ENCODE data around the gene UVSSA.

Gene UVSSA

DNA sequence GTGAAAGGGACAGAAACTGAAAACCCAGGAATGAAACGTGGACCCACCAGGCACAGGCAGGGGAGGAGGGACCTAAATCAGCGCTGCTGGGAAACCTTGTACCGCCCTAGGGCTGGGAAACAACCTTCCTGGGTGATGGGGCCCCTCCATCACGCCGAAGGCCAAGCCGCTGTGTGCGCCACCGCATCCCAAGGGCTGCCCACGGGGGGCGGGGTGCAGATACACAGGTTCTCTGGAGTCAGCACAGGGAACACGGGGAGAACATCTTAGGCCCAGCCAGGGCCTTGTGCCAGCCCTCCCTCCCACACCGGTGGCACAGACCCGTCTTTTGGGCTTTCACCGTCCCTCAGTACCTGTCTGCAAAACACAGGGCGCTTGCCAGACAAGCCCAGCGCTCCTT is 13.0 kb downstream of the UVSSA start:
- Histone ChIP-seq H3K4me3 (ENCODE audit: extremely low read depth, insufficient read depth, low read length, poor library complexity, severe bottlenecking) (no peak overlapping the region), H3K27ac (ENCODE audit: low read depth, low read length, severe bottlenecking) (peak overlapping the region; percentile 49), H3K36me3 (ENCODE audit: control insufficient read depth, insufficient read depth, low read length) (peaks cover 39% of the 10 kb centered on the region), H3K4me1 (ENCODE audit: control insufficient read depth, insufficient read depth, low read length, poor library complexity, severe bottlenecking) (peaks cover 6% of the 10 kb centered on the region), H3K9me3 (ENCODE audit: control insufficient read depth, low read length) (no peaks in the 10 kb centered on the region)
- 92% methylated on average over 16 of the region's 16 CpGs for WGBS, 2 experiments (ENCODE audit: insufficient coverage in 2 of 2)

DNA sequence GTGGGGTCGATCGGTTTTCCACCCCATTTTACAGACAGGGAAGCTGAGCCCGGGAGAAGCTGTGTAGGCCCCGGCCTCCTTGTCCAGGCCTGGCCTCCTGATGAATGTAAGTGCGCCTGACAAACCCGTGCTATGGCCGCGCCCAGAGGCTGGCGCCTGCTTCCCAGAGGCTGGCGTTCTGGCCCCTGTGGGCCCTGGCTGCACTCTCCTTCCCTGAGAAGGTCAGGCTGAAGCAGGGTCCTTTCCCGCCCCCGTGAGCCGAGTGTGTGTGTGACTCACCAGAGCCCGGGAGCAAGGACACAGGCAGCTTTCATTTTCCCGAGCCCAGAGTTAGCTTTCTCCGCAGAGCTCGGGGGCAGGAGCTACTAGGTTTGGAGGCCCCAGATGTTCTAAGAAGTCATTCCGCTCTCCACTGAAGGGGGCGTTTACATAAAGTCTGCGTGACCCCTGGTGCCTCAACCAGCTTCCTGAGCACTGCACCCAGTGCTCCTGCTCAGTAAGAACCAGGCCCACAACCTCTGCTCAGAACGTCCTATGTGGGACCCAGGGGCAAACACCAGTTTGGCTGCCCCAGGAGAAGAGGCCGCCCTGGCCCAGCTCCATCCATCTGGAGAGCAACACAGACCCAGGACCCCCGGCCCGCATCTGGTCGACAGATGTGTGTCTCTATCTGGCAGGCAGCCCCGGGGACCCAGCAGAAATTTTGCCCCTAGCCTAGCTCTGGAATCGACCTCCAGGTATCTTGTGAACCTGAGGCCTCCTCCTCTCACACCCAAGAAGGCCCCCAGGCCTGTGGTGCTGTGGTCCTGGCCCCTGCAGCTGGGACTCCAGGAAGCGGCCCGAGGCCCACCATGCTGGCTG is 13.6 kb downstream of the UVSSA start:
- Histone ChIP-seq H3K36me3 (ENCODE audit: control insufficient read depth, insufficient read depth, low read length) (peaks cover 34% of the 10 kb centered on the region), H3K27ac (ENCODE audit: low read depth, low read length, severe bottlenecking) (peak overlapping the region; percentile 49), H3K4me3 (ENCODE audit: extremely low read depth, insufficient read depth, low read length, poor library complexity, severe bottlenecking) (no peak overlapping the region), H3K9me3 (ENCODE audit: control insufficient read depth, low read length) (no peaks in the 10 kb centered on the region), H3K4me1 (ENCODE audit: control insufficient read depth, insufficient read depth, low read length, poor library complexity, severe bottlenecking) (peaks cover 6% of the 10 kb centered on the region)
- WGBS, 2 experiments (ENCODE audit: insufficient coverage in 2 of 2): 87 to 91% methylated on average over 24 to 28 of the region's 29 CpGs

DNA sequence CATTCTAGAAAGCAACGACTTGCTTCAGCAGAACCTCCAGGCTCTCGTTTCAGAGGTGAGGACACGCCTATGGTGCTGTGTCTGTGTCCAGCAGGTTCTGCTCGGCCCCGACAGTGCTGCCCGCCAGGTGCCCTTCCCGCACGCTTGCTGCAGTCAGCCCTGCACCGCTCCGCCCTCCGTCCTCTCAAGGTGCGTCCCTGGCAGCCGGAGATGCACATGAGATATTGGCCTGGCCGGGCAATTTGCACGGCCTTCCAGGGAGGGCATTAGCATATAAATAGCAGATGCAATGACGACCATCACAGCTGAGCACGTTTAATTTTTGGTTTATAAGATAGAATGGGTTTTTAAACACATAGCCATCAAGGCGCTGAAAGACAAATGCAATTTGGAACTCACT is 14.4 kb downstream of the UVSSA start:
- Histone ChIP-seq H3K4me1 (ENCODE audit: control insufficient read depth, insufficient read depth, low read length, poor library complexity, severe bottlenecking) (peaks cover 6% of the 10 kb centered on the region), H3K4me3 (ENCODE audit: extremely low read depth, insufficient read depth, low read length, poor library complexity, severe bottlenecking) (no peak overlapping the region), H3K27ac (ENCODE audit: low read depth, low read length, severe bottlenecking) (no peak overlapping the region), H3K36me3 (ENCODE audit: control insufficient read depth, insufficient read depth, low read length) (peaks cover 33% of the 10 kb centered on the region), H3K9me3 (ENCODE audit: control insufficient read depth, low read length) (no peaks in the 10 kb centered on the region)
- WGBS, 2 experiments (ENCODE audit: insufficient coverage in 2 of 2): 83 to 85% methylated on average over 16 to 17 of the region's 18 CpGs

- Histone ChIP-seq H3K27ac (ENCODE audit: low read depth, low read length, severe bottlenecking) (no peak overlapping the region), H3K4me1 (ENCODE audit: control insufficient read depth, insufficient read depth, low read length, poor library complexity, severe bottlenecking) (peaks cover 6% of the 10 kb centered on the region)
- 91 to 100% methylated on average over 8 to 9 of the region's 10 CpGs for WGBS, 2 experiments (ENCODE audit: insufficient coverage in 2 of 2)
These were observed 15.0 kb downstream of the UVSSA start for GRCh38 chr4:1362046-1362445.

GRCh38 chr4:1362521-1362920 is 15.5 kb downstream of the UVSSA start:
- WGBS, 2 experiments (ENCODE audit: insufficient coverage in 2 of 2): 97% methylated on average over 17 of the region's 17 CpGs
- no peaks in the 10 kb centered on the region for H3K9me3 ChIP-seq (ENCODE audit: control insufficient read depth, low read length)
- H3K36me3 ChIP-seq (ENCODE audit: control insufficient read depth, insufficient read depth, low read length): peaks cover 29% of the 10 kb centered on the region
- H3K4me3 ChIP-seq (ENCODE audit: extremely low read depth, insufficient read depth, low read length, poor library complexity, severe bottlenecking): no peak overlapping the region
- no peak overlapping the region for H3K27ac ChIP-seq (ENCODE audit: low read depth, low read length, severe bottlenecking)
- peaks cover 6% of the 10 kb centered on the region for H3K4me1 ChIP-seq (ENCODE audit: control insufficient read depth, insufficient read depth, low read length, poor library complexity, severe bottlenecking)

More at GRCh38 chr4:1362046-1362445, 15.0 kb downstream of the UVSSA start:
- Histone ChIP-seq H3K9me3 (ENCODE audit: control insufficient read depth, low read length) (no peaks in the 10 kb centered on the region), H3K4me3 (ENCODE audit: extremely low read depth, insufficient read depth, low read length, poor library complexity, severe bottlenecking) (no peak overlapping the region), H3K36me3 (ENCODE audit: control insufficient read depth, insufficient read depth, low read length) (peaks cover 30% of the 10 kb centered on the region)

DNA sequence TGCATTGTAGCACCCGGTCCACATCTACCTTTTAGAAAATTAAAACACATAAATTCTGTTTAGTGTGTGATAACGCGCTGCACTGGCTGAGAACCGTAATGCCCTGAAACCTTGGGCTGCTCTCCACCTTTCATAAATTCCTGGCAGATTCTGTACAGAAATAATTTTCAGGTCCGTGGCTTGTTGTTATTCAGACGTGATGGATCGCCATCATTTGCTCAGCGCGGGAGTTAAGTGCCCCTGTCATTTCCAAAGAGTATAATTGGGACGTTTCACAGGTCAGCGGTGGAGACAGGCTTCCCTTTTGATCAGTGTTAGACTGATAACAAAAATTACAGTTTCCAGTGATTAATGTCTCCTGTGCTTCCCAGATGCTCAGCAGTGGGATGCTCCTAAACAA is 16.5 kb downstream of the UVSSA start:
- H3K27ac ChIP-seq (ENCODE audit: low read depth, low read length, severe bottlenecking): no peak overlapping the region
- peaks cover 24% of the 10 kb centered on the region for H3K36me3 ChIP-seq (ENCODE audit: control insufficient read depth, insufficient read depth, low read length)
- WGBS, 2 experiments (ENCODE audit: insufficient coverage in 2 of 2): 94 to 96% methylated on average over 9 to 10 of the region's 11 CpGs
- H3K4me1 ChIP-seq (ENCODE audit: control insufficient read depth, insufficient read depth, low read length, poor library complexity, severe bottlenecking): peaks cover 6% of the 10 kb centered on the region
- H3K9me3 ChIP-seq (ENCODE audit: control insufficient read depth, low read length): no peaks in the 10 kb centered on the region
- H3K4me3 ChIP-seq (ENCODE audit: extremely low read depth, insufficient read depth, low read length, poor library complexity, severe bottlenecking): no peak overlapping the region

GRCh38 chr4:1364217-1364616 is 17.2 kb downstream of the UVSSA start:
- no peak overlapping the region for H3K4me3 ChIP-seq (ENCODE audit: extremely low read depth, insufficient read depth, low read length, poor library complexity, severe bottlenecking)
- no peaks in the 10 kb centered on the region for H3K9me3 ChIP-seq (ENCODE audit: control insufficient read depth, low read length)
- peaks cover 20% of the 10 kb centered on the region for H3K36me3 ChIP-seq (ENCODE audit: control insufficient read depth, insufficient read depth, low read length)
- H3K4me1 ChIP-seq (ENCODE audit: control insufficient read depth, insufficient read depth, low read length, poor library complexity, severe bottlenecking): peaks cover 6% of the 10 kb centered on the region
- no peak overlapping the region for H3K27ac ChIP-seq (ENCODE audit: low read depth, low read length, severe bottlenecking)
- 95 to 98% methylated on average over 13 to 16 of the region's 18 CpGs for WGBS, 2 experiments (ENCODE audit: insufficient coverage in 2 of 2)

GRCh38 chr4:1364748-1365147 is 17.7 kb downstream of the UVSSA start:
- 86 to 94% methylated on average over 9 to 10 of the region's 13 CpGs for WGBS, 2 experiments (ENCODE audit: insufficient coverage in 2 of 2)
- Histone ChIP-seq H3K4me3 (ENCODE audit: extremely low read depth, insufficient read depth, low read length, poor library complexity, severe bottlenecking) (no peak overlapping the region), H3K27ac (ENCODE audit: low read depth, low read length, severe bottlenecking) (no peak overlapping the region), H3K4me1 (ENCODE audit: control insufficient read depth, insufficient read depth, low read length, poor library complexity, severe bottlenecking) (peaks cover 6% of the 10 kb centered on the region), H3K9me3 (ENCODE audit: control insufficient read depth, low read length) (no peaks in the 10 kb centered on the region), H3K36me3 (ENCODE audit: control insufficient read depth, insufficient read depth, low read length) (peaks cover 20% of the 10 kb centered on the region)

DNA sequence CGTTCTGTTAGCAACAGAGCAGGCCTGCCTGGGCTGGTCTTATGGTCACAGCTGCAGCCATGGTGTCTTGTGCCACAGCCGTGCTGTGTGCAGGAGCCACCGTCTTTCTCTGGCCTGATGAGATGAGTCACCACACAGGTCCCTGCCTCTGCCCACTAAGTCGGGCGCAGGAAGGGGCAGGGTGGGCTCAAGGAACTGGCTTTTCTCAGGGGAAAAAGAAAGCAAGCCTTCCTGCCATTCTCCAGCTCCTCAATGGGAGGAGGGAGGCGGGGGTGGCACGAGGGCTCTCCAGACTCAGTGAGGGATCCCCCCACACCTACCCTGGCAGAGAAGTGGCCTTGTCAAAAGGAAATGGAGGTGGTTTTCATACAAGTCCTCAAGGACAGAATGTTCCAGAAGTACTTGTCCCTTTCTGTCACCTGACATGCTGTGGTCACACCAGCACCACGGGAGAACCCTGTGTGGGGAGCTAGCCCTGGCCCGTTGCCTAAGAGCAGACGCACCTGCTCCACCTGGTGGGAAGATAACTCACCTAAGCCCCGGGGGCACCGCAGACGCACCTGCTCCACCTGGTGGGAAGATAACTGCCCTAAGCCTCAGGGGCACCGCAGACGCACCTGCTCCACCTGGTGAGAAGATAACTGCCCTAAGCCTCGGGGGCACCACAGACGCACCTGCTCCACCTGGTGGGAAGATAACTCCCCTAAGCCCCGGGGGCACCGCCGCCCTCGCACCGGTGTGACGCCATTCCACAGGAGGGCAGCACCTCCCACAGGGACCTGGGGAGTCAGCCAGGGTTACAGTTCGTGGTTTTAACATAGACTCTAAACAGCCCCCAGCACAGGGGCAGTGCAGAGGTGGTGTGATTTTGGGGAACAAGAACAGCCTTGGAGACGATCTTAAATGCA is 18.5 kb downstream of the UVSSA start:
- peaks cover 2% of the 10 kb centered on the region for H3K4me1 ChIP-seq (ENCODE audit: control insufficient read depth, insufficient read depth, low read length, poor library complexity, severe bottlenecking)
- H3K9me3 ChIP-seq (ENCODE audit: control insufficient read depth, low read length): no peaks in the 10 kb centered on the region
- H3K27ac ChIP-seq (ENCODE audit: low read depth, low read length, severe bottlenecking): no peak overlapping the region
- H3K4me3 ChIP-seq (ENCODE audit: extremely low read depth, insufficient read depth, low read length, poor library complexity, severe bottlenecking): no peak overlapping the region
- 90% methylated on average over 16 to 19 of the region's 25 CpGs for WGBS, 2 experiments (ENCODE audit: insufficient coverage in 2 of 2)
- H3K36me3 ChIP-seq (ENCODE audit: control insufficient read depth, insufficient read depth, low read length): peaks cover 20% of the 10 kb centered on the region

GRCh38 chr4:1366371-1367229 is 19.6 kb downstream of the UVSSA start:
- H3K36me3 ChIP-seq (ENCODE audit: control insufficient read depth, insufficient read depth, low read length): peaks cover 13% of the 10 kb centered on the region
- H3K9me3 ChIP-seq (ENCODE audit: control insufficient read depth, low read length): no peaks in the 10 kb centered on the region
- 94 to 95% methylated on average over 32 to 33 of the region's 35 CpGs for WGBS, 2 experiments (ENCODE audit: insufficient coverage in 2 of 2)
- H3K27ac ChIP-seq (ENCODE audit: low read depth, low read length, severe bottlenecking): no peak overlapping the region
- H3K4me3 ChIP-seq (ENCODE audit: extremely low read depth, insufficient read depth, low read length, poor library complexity, severe bottlenecking): no peak overlapping the region
- no peaks in the 10 kb centered on the region for H3K4me1 ChIP-seq (ENCODE audit: control insufficient read depth, insufficient read depth, low read length, poor library complexity, severe bottlenecking)

Measured in mesodermal cell (in vitro differentiated cells).